Immature natural killer cell (primary cell): ENCODE measurements around the gene ADGRL1. TPM values are rescaled to one million over a fixed set of nuclear protein-coding genes. Genes with fewer than 3 reads are reported as not detected.

Experiments
- DNase-seq, 3 donors: peaks; one replicate each; pipeline ENCODE4 v3.0.0; 2022; ENCODE audit warnings: mixed read lengths in 1 of 3
- H3K27ac Mint-ChIP-seq, 6 donors: one replicate each; pipeline ENCODE4 v1.8.0; 2020; ENCODE audit warnings: mixed read lengths in 6 of 6, mild to moderate bottlenecking in 5 of 6, inconsistent platforms in 4 of 6, moderate library complexity in 3 of 6
- H3K27me3 Mint-ChIP-seq, 3 donors: one replicate each; pipeline ENCODE4 v1.8.0; 2020 to 2021; ENCODE audit warnings: low read depth in 3 of 3, mild to moderate bottlenecking in 3 of 3, mixed read lengths in 3 of 3, moderate library complexity in 3 of 3, inconsistent platforms in 1 of 3
- H3K36me3 Mint-ChIP-seq, 3 donors: one replicate each; pipeline ENCODE4 v1.8.0; 2020; ENCODE audit warnings: mixed read lengths in 3 of 3, inconsistent platforms in 2 of 3, mild to moderate bottlenecking in 2 of 3
- H3K4me1 Mint-ChIP-seq, 2 donors: one replicate each; pipeline ENCODE4 v1.8.0; 2020; ENCODE audit warnings: inconsistent platforms in 2 of 2, mild to moderate bottlenecking in 2 of 2, mixed read lengths in 2 of 2, moderate library complexity in 1 of 2
- H3K4me3 Mint-ChIP-seq, 5 donors: one replicate each; pipeline ENCODE4 v1.8.0; 2020; ENCODE audit warnings: mild to moderate bottlenecking in 5 of 5, mixed read lengths in 5 of 5, inconsistent platforms in 3 of 5, moderate library complexity in 3 of 5
- H3K9me3 Mint-ChIP-seq, 6 donors: one replicate each; pipeline ENCODE4 v1.8.0; 2020; ENCODE audit warnings: mild to moderate bottlenecking in 6 of 6, mixed read lengths in 6 of 6, inconsistent platforms in 4 of 6, moderate library complexity in 3 of 6
- polyA plus RNA-seq, 3 donors: library from polyadenylated mRNA; unstranded; fragments of 300-500 nt; fragmentation: Illumina TruSeq; gene quantifications; one replicate each; pipeline ENCODE4 v1.2.3, GENCODE V29; 2021

Gene ADGRL1
- polyA plus RNA-seq, 3 donors from 2014 or later = 0.52 to 2.1 (median 0.53) TPM

- Mint-ChIP-seq H3K27ac (peak overlapping the region in 4 of 6 donors; percentile 20 to 56 (median 44)), H3K27me3 (no peaks in the 10 kb centered on the region), H3K4me3 (no peak overlapping the region), H3K36me3 (peaks cover 3 to 25% (median 17%) of the 10 kb centered on the region in 3 donors), H3K9me3 (no peaks in the 10 kb centered on the region), H3K4me1 (peaks cover 10 to 15% of the 10 kb centered on the region in 2 donors)
- DNase-seq = no peak
These were observed 31.1 kb downstream of the ADGRL1 start for GRCh38 chr19:14174883-14175282.

GRCh38 chr19:14168993-14169392 lies 37.0 kb downstream of the ADGRL1 start:
- no peak for DNase-seq
- peak overlapping the region in 2 of 6 donors; percentile 51 to 55 for H3K27ac Mint-ChIP-seq
- peaks cover 10 to 19% (median 10%) of the 10 kb centered on the region in 3 donors for H3K27me3 Mint-ChIP-seq
- H3K36me3 Mint-ChIP-seq = peaks cover 0 to 17% (median 10%) of the 10 kb centered on the region in 3 donors
- peak overlapping the region in 2 of 5 donors; percentile 46 to 71 for H3K4me3 Mint-ChIP-seq
- no peaks in the 10 kb centered on the region for H3K9me3 Mint-ChIP-seq
- H3K4me1 Mint-ChIP-seq = peaks cover 31% of the 10 kb centered on the region in 2 donors

GRCh38 chr19:14168259-14168972 lies 37.6 kb downstream of the ADGRL1 start:
- Mint-ChIP-seq H3K4me1 (peaks cover 29 to 31% of the 10 kb centered on the region in 2 donors), H3K27ac (peak overlapping the region in 5 of 6 donors; percentile 51 to 84 (median 55))
- no peak for DNase-seq

GRCh38 chr19:14167576-14168138 lies 38.3 kb downstream of the ADGRL1 start:
- H3K9me3 Mint-ChIP-seq = no peaks in the 10 kb centered on the region
- H3K4me1 Mint-ChIP-seq = peaks cover 29 to 31% of the 10 kb centered on the region in 2 donors
- DNase-seq = peak; percentile 30 to 40 (median 36)
- H3K4me3 Mint-ChIP-seq = peak overlapping the region; percentile 84 to 94 (median 88)
- H3K27me3 Mint-ChIP-seq = peaks cover 10 to 19% (median 10%) of the 10 kb centered on the region in 3 donors
- H3K36me3 Mint-ChIP-seq = peaks cover 0 to 15% (median 10%) of the 10 kb centered on the region in 3 donors
- peak overlapping the region; percentile 82 to 95 (median 90) for H3K27ac Mint-ChIP-seq

More at GRCh38 chr19:14168259-14168972, 37.6 kb downstream of the ADGRL1 start:
- Mint-ChIP-seq H3K36me3 (peaks cover 0 to 15% (median 10%) of the 10 kb centered on the region in 3 donors), H3K27me3 (peaks cover 10 to 19% (median 10%) of the 10 kb centered on the region in 3 donors), H3K4me3 (peak overlapping the region; percentile 46 to 71 (median 62)), H3K9me3 (no peaks in the 10 kb centered on the region)

GRCh38 chr19:14166999-14167575 lies 38.9 kb downstream of the ADGRL1 start:
- H3K4me1 Mint-ChIP-seq = peaks cover 29 to 31% of the 10 kb centered on the region in 2 donors
- peak overlapping the region; percentile 82 to 95 (median 90) for H3K27ac Mint-ChIP-seq
- H3K27me3 Mint-ChIP-seq = peaks cover 10 to 19% (median 10%) of the 10 kb centered on the region in 3 donors
- no peaks in the 10 kb centered on the region for H3K9me3 Mint-ChIP-seq
- H3K4me3 Mint-ChIP-seq = peak overlapping the region; percentile 84 to 94 (median 88)
- peak; percentile 34 to 41 (median 39) for DNase-seq
- peaks cover 0 to 15% (median 10%) of the 10 kb centered on the region in 3 donors for H3K36me3 Mint-ChIP-seq

- Mint-ChIP-seq H3K4me1 (peaks cover 29 to 31% of the 10 kb centered on the region in 2 donors), H3K36me3 (peaks cover 0 to 15% (median 8%) of the 10 kb centered on the region in 3 donors), H3K4me3 (peak overlapping the region; percentile 84 to 94 (median 88)), H3K9me3 (no peaks in the 10 kb centered on the region), H3K27ac (peak overlapping the region; percentile 82 to 95 (median 90)), H3K27me3 (peaks cover 10 to 19% (median 10%) of the 10 kb centered on the region in 3 donors)
- peak; percentile 50 to 64 (median 56) for DNase-seq
These were observed 39.8 kb downstream of the ADGRL1 start for GRCh38 chr19:14165990-14166830.

- Mint-ChIP-seq H3K9me3 (no peaks in the 10 kb centered on the region), H3K36me3 (peaks cover 0 to 5% (median 0%) of the 10 kb centered on the region in 3 donors), H3K27me3 (peaks cover 10 to 19% (median 10%) of the 10 kb centered on the region in 3 donors), H3K4me3 (no peak overlapping the region), H3K4me1 (peaks cover 29 to 31% of the 10 kb centered on the region in 2 donors), H3K27ac (peak overlapping the region in 1 of 6 donors; percentile 87)
- no peak for DNase-seq
These were observed 41.1 kb downstream of the ADGRL1 start for GRCh38 chr19:14164724-14165493.

GRCh38 chr19:14164082-14164481 lies 41.9 kb downstream of the ADGRL1 start:
- H3K4me3 Mint-ChIP-seq = no peak overlapping the region
- H3K9me3 Mint-ChIP-seq = no peaks in the 10 kb centered on the region
- H3K36me3 Mint-ChIP-seq = peaks cover 0 to under 1% (median 0%) of the 10 kb centered on the region in 3 donors
- H3K27ac Mint-ChIP-seq = no peak overlapping the region
- no peak for DNase-seq
- H3K27me3 Mint-ChIP-seq = peaks cover 10 to 19% (median 10%) of the 10 kb centered on the region in 3 donors
- H3K4me1 Mint-ChIP-seq = peaks cover 28 to 31% of the 10 kb centered on the region in 2 donors

GRCh38 chr19:14162871-14163297 lies 43.1 kb downstream of the ADGRL1 start:
- Mint-ChIP-seq H3K4me3 (no peak overlapping the region), H3K27me3 (peaks cover 10 to 17% (median 10%) of the 10 kb centered on the region in 3 donors), H3K4me1 (peaks cover 21 to 22% of the 10 kb centered on the region in 2 donors), H3K9me3 (no peaks in the 10 kb centered on the region), H3K27ac (no peak overlapping the region), H3K36me3 (no peaks in the 10 kb centered on the region)
- DNase-seq = no peak

GRCh38 chr19:14161305-14161704 lies 44.7 kb downstream of the ADGRL1 start:
- no peak for DNase-seq
- Mint-ChIP-seq H3K27me3 (peaks cover 2 to 5% (median 4%) of the 10 kb centered on the region in 3 donors), H3K4me3 (no peak overlapping the region), H3K9me3 (no peaks in the 10 kb centered on the region), H3K36me3 (no peaks in the 10 kb centered on the region), H3K27ac (no peak overlapping the region), H3K4me1 (peaks cover 8% of the 10 kb centered on the region in 2 donors)

GRCh38 chr19:14160017-14160703 lies 45.8 kb downstream of the ADGRL1 start:
- no peak for DNase-seq
- no peaks in the 10 kb centered on the region for H3K36me3 Mint-ChIP-seq
- H3K9me3 Mint-ChIP-seq = no peaks in the 10 kb centered on the region
- H3K4me1 Mint-ChIP-seq = no peaks in the 10 kb centered on the region
- no peak overlapping the region for H3K4me3 Mint-ChIP-seq
- no peak overlapping the region for H3K27ac Mint-ChIP-seq
- H3K27me3 Mint-ChIP-seq = no peaks in the 10 kb centered on the region

GRCh38 chr19:14159059-14159458 lies 46.9 kb downstream of the ADGRL1 start:
- no peaks in the 10 kb centered on the region for H3K9me3 Mint-ChIP-seq
- H3K36me3 Mint-ChIP-seq = no peaks in the 10 kb centered on the region
- no peak overlapping the region for H3K27ac Mint-ChIP-seq
- H3K27me3 Mint-ChIP-seq = no peaks in the 10 kb centered on the region
- H3K4me1 Mint-ChIP-seq = no peaks in the 10 kb centered on the region
- no peak overlapping the region for H3K4me3 Mint-ChIP-seq
- no peak for DNase-seq
